A673 (cell line): ENCODE measurements around the gene ST13.

ENCODE experiments used
- CTCF ChIP-seq: fragments of 300-800, 200-600 bp; sonication (generic); conservative IDR thresholded peaks from 2 replicates; pipeline ENCODE4 v1.5.1; 2017; ENCODE audit warnings: low read depth, mild to moderate bottlenecking, antibody characterized with exemption, low read length, moderate library complexity, mixed read lengths
- EZH2 ChIP-seq: fragments of 200-600 bp; sonication (generic); IDR thresholded peaks from 2 replicates; pipeline ENCODE4 v1.6.1; 2017; ENCODE audit warnings: borderline replicate concordance, low read depth, mild to moderate bottlenecking, mixed read lengths, antibody characterized with exemption, low read length; ENCODE audit not compliant: poor library complexity, severe bottlenecking

- TF ChIP-seq CTCF = no peak
- TF ChIP-seq EZH2 = no peak
Observed at GRCh38 chr22:40799008-40799407, 57.4 kb downstream of the ST13 start.
